Measurements from ENCODE around the gene TCEANC2.
A peak's percentile ranks its signal among the peaks of the same experiment; 100 is the strongest.
"Not testable (repeated sequence)": the region's sequence is repeated elsewhere in the genome, so short reads cannot be mapped to it uniquely, and the experiment has no call there.

The TCEANC2 gene

GRCh38 chr1:54052934-54053744 is at the start of gene TCEANC2, which contains the start of gene TMEM59:
TCEANC2 (plus strand) TSS chr1:54053608; CDS start chr1:54054423, 815 bp downstream.
TMEM59 (minus strand) TSS chr1:54053204; CDS start chr1:54053188, 16 bp downstream.
- DNase-seq, result peak; percentile 98

GRCh38 chr1:54003750-54004480 is 49.5 kb upstream of the TCEANC2 start:
- DNase-seq, result not testable (repeated sequence)

- DNase-seq, result no peak
Observed at GRCh38 chr1:54004481-54005049, 48.8 kb upstream of the TCEANC2 start.

DNA sequence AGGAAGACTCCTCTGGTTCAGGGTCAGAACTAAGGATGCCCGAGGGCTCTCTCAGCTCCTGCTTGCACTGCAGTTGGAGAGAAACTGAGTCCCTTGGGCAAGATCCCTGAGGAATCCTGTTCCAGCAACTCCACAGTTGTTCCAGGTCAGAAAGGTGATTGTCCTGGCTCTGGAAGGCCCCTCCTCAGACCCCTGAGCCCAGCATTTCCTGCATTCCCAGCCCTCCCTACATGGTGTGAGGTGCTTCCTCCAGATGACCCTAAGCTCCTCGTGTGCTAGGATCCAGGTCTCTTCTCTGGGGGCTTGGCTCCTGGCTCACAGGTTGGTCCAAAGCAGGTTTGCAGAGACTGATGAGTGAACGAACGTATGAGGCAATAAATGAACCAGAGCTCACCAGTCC is 46.9 kb upstream of the TCEANC2 start:
- no peak for DNase-seq

DNA sequence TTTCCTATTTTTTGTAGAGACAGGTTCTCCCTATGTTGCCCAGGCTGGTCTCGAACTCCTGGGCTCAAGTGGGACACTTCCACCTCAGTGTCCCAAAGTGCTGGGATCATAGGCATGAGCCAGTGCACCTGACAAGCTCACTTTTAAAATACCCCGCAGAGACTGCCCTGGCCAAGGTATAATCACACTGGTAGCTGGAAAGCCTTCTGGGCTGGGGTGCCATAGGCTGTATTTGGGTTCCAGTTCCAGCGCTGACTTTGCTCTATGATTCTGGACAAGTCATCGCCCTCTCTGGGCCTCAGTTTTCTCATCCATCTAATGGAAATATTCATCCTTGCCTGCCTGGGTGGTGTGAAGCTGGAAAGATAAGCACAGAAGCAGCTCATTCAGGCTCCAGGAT is 45.8 kb upstream of the TCEANC2 start:
- no peak for DNase-seq

GRCh38 chr1:54008876-54009275 is 44.5 kb upstream of the TCEANC2 start:
- DNase-seq, result no peak

DNA sequence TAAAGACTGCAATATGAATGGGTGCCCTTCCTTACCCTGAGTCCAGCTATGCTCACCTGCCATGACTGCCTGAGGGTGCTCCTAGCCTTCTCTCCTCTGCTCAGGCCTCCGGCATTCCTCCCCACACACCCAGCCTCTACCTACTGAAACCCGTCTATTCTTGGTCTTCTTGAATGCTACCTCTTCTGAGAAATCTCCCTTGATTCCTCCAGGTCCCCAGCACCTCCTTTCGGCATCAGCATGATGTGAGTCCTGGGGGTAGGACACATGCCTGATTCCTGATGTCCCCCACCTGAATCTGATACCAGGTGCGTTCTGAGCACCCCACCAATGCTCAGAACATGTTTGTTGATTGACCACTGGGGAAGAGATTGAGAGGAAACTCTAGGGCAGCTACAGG is 44.0 kb upstream of the TCEANC2 start:
- DNase-seq, result no peak

DNA sequence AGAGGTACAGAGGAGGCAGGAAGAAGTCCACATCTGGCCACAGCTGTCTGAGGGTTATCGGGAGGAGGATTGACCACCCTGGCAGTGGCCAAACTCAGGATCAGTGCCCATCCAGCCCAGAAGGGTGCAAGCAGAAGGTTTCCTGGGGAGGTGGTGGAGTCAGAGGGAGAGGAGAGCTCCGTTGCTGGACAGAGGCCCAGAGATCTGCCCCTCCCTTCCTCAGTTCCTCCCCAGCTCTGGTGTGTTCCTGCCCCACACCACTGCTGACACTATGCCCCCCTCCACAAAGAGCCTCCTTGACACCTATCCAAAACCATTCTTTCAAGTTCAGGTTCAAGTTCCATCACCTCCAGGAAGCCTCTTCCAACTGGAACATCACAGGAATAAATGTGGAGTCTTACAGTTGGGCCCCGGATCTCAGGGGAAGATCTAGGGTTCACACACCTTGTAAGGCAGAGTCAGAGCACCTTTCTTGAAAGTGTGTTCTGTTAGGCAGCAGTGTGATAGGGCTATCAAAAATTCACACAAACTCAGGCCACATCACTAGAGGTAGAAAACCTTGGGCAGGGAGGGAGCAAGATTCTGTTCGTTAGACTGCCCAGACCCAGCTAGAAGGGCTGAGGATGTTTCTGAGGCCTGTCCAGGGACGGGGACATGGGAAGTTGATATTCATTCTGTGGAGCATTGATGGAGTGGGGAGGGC is 42.8 kb upstream of the TCEANC2 start:
- DNase-seq, result no peak

DNA sequence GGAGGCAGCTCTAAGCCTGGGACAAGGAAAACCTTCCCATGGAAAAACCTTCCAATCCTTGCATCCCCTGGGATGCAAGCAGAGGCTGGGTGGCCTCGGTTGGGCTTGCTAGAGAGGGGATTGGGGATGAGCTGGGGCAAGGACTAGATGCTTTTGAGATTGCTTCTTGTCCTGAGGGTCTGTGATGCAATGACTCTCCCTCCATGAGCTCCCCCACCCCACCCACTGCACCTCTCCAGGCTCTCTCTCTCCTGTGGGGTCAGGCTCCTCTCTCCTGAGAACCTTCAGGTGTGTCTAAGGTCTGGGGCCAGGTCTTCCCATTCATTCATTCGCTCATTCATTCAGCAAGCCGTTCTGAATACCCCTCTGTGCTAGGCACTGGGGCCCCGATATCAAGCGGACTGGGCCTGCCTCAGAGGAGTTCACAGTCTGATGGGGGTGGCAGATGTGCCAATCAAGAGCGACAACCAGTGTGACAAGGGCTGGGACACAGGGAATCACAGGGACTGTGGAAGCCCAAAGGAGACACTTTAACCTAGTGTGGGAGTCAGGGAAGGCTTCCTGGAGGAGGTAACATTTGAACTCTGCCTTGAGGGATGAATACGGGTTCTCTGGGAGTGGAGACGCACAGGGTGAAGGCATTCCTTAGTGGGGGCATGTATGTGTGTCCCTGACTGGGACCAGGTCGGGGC is 41.9 kb upstream of the TCEANC2 start:
- no peak for DNase-seq

- no peak for DNase-seq
Observed at GRCh38 chr1:54012008-54012325, 41.4 kb upstream of the TCEANC2 start.

- no peak for DNase-seq
Observed at GRCh38 chr1:54012863-54013262, 40.5 kb upstream of the TCEANC2 start.

DNA sequence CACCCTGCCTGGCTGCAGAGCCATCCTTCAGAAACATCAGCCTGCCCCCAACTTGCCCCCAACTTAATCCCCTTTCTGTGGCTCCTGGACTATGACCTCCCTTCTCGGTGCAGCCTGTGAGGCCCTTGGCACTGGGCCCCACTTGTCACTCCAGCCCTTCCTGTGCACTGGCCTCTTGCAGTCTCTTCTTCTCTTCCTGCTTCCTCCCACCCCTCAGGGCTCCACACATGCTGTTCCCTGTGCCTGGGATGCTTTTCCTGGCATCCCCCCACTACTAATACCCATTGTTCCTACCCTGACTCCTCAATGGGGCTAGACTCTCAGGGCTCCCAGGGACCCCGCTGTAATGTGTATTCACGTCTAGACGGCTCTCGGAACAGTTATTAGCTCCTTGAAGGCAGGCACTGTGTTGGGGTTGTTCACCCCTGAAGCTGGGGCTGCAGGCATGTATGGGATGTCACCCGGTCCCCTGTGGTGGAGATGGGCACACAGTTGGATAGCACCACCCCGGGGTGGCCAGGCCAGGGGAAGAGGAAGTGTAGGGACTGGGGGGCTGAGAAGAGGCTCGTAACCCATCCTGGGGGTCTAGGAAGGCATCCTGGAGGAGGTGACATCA is 39.9 kb upstream of the TCEANC2 start:
- no peak for DNase-seq

GRCh38 chr1:54014009-54014629 is 39.3 kb upstream of the TCEANC2 start:
- DNase-seq, result no peak

GRCh38 chr1:54016343-54017282 is 36.8 kb upstream of the TCEANC2 start:
- DNase-seq, result no peak

DNA sequence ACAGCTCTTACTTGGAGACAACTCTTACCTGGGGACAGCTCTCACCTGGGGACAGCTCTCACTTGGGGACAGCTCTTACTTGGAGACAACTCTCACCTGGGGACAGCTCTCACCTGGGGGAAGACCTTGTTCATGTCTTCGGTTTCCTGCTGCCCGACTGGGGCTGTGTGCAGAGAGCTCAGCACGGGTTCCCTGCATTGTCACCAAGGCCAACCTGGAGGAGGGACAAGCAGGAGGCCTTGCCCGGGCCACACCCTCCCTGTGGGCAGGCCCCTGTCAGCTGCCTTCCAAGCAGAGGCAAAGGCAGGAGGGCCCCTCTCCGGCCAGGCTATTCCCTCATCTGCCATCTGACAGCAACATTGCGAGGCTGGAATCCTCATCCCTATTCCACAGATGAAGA is 35.4 kb upstream of the TCEANC2 start, which contains the start of gene LDLRAD1:
Gene LDLRAD1, minus strand, starts transcription at position 208 of the 400 bp plus-strand sequence. Its CDS starts 74 bp downstream, at position 134.
- DNase-seq, result no peak

- DNase-seq, result no peak
Observed at GRCh38 chr1:54018635-54019034, 34.8 kb upstream of the TCEANC2 start.

- DNase-seq, result not testable (repeated sequence)
Observed at GRCh38 chr1:54019562-54020176, 33.7 kb upstream of the TCEANC2 start.

- no peak for DNase-seq
Observed at GRCh38 chr1:54024358-54024757, 29.1 kb upstream of the TCEANC2 start.

DNA sequence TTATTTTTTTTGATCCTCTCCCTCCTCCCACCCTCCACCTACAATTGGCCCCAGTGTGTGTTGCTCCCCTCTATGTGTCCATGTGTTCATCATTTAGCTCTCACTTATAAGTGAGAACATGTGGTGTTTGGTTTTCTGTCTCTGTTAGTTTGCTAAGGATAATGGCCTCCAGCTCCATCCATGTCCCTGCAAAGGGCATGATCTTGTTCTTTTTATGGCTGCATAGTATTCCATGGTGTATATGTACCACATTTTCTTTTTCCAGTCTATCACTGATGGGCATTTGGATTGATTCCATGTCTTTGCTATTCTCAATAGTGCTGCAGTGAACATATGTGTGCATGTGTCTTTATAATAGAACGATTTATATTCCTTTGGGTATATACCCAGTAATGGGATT is 28.6 kb upstream of the TCEANC2 start:
- not testable (repeated sequence) for DNase-seq

GRCh38 chr1:54027848-54028247 is 25.6 kb upstream of the TCEANC2 start:
- no peak for DNase-seq

Measured in NCI-H2107 (cell line).